HUES48 (cell line): ENCODE results near the gene ZNF766.
"Not testable (repeated sequence)": the region's sequence is repeated elsewhere in the genome, so short reads cannot be mapped to it uniquely, and the experiment has no call there.

Experiments used
- H3K27ac ChIP-seq: one replicate; pipeline ENCODE4 v1.7.0; 2013; ENCODE audit warnings: low read depth, low read length, inconsistent platforms
- H3K27me3 ChIP-seq: 2 replicates; pipeline ENCODE4 v1.6.1; 2013; ENCODE audit warnings: mild to moderate bottlenecking, low read length; ENCODE audit not compliant: control insufficient read depth, insufficient read depth
- H3K36me3 ChIP-seq: 2 replicates; pipeline ENCODE4 v1.6.1; 2013; ENCODE audit warnings: low read length; ENCODE audit not compliant: control insufficient read depth, insufficient read depth
- H3K4me1 ChIP-seq: 2 replicates; pipeline ENCODE4 v1.6.1; 2013; ENCODE audit warnings: mild to moderate bottlenecking, low read length; ENCODE audit not compliant: control insufficient read depth, insufficient read depth
- H3K4me3 ChIP-seq: 2 replicates; pipeline ENCODE4 v1.5.1; 2013; ENCODE audit warnings: mild to moderate bottlenecking, low read depth, low read length
- H3K9ac ChIP-seq: 2 replicates; pipeline ENCODE4 v1.6.1; 2013; ENCODE audit warnings: mild to moderate bottlenecking, low read depth, low read length, moderate library complexity
- H3K9me3 ChIP-seq: 2 replicates; pipeline ENCODE4 v1.6.1; 2013; ENCODE audit warnings: low read length; ENCODE audit not compliant: control insufficient read depth, insufficient read depth

Gene ZNF766

GRCh38 chr19:52335768-52336116 is 66.4 kb downstream of the ZNF766 start:
- no peaks in the 10 kb centered on the region for H3K4me1 ChIP-seq
- no peak overlapping the region for H3K27ac ChIP-seq
- H3K36me3 ChIP-seq: peaks cover 4% of the 10 kb centered on the region
- H3K27me3 ChIP-seq: no peaks in the 10 kb centered on the region
- H3K9ac ChIP-seq: no peak overlapping the region
- H3K9me3 ChIP-seq: peaks cover 37% of the 10 kb centered on the region
- H3K4me3 ChIP-seq: peak overlapping the region; percentile 92

- H3K9ac ChIP-seq: peak within 1 kb of the TSS; percentile 90
- peak within 1 kb of the TSS; percentile 85 for H3K27ac ChIP-seq
- H3K4me3 ChIP-seq: peak within 1 kb of the TSS; percentile 92
- no peaks in the 10 kb centered on the region for H3K4me1 ChIP-seq
- H3K36me3 ChIP-seq: peaks cover 4% of the 10 kb centered on the region
- H3K9me3 ChIP-seq: peaks cover 32% of the 10 kb centered on the region
- H3K27me3 ChIP-seq: no peaks in the 10 kb centered on the region
Observed at GRCh38 chr19:52336117-52336790, 66.9 kb downstream of the ZNF766 start, which contains the start of gene ZNF610. Gene ZNF610 (plus strand): TSS chr19:52336243. CDS start chr19:52349173, 12,930 bp downstream.

DNA sequence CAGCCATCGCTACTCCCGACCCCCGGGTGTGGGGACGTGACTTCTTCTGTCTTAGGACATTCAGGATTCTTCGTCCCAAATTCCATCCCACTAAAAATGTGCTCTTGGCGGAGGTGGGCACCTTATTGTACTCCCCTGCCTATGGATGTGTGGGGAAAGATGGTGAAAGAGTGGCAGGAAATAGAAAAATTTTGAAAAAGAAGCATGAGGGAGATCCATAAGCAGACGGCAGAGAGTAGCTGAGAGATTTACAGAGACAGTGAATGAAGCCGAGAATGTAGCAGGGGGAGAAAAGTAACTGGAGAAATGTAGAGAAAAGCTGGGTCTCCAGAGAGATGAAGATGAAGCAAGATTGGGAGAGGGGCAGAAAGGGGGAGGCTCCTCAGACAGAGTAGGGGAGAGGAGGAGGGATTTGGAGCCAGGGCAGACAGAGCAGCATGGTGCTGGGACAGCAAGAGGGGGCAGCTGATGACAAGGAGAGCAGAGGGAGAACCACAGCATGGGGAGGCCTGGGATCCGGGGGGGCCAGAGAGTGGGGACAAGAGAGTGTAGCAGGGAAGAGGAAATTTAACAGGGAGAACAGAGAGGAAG is 67.5 kb downstream of the ZNF766 start:
- Histone ChIP-seq H3K27me3 (no peaks in the 10 kb centered on the region), H3K4me3 (peak overlapping the region; percentile 92), H3K27ac (peak overlapping the region; percentile 85), H3K9me3 (peaks cover 25% of the 10 kb centered on the region), H3K9ac (peak overlapping the region; percentile 90), H3K36me3 (peaks cover 4% of the 10 kb centered on the region), H3K4me1 (no peaks in the 10 kb centered on the region)

DNA sequence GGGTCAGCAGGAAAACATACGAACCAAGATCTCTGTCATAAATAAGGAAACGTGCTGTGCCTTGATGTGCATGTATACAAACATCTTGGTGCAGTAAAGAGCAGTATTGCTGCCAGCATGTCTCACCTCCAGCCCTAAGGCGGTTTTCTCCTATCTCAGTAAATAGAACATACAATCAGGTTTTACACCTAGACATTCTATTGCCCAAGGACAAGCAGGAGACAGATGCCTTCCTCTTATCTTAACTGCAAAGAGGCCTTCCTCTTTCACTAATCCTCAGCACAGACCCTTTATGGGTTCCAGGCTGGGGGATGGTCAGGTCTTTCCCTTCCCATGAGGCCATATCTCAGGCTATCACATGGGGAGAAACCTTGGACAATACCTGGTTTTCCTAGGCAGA is 69.6 kb downstream of the ZNF766 start:
- not testable (repeated sequence) for H3K27me3 ChIP-seq, H3K9ac ChIP-seq, H3K36me3 ChIP-seq, H3K4me3 ChIP-seq, H3K9me3 ChIP-seq, H3K4me1 ChIP-seq, H3K27ac ChIP-seq

GRCh38 chr19:52343548-52343947 is 74.2 kb downstream of the ZNF766 start:
- H3K4me3 ChIP-seq: no peak overlapping the region
- no peaks in the 10 kb centered on the region for H3K27me3 ChIP-seq
- H3K9me3 ChIP-seq: peaks cover 9% of the 10 kb centered on the region
- peaks cover 11% of the 10 kb centered on the region for H3K36me3 ChIP-seq
- H3K4me1 ChIP-seq: no peaks in the 10 kb centered on the region
- H3K9ac ChIP-seq: no peak overlapping the region
- no peak overlapping the region for H3K27ac ChIP-seq

DNA sequence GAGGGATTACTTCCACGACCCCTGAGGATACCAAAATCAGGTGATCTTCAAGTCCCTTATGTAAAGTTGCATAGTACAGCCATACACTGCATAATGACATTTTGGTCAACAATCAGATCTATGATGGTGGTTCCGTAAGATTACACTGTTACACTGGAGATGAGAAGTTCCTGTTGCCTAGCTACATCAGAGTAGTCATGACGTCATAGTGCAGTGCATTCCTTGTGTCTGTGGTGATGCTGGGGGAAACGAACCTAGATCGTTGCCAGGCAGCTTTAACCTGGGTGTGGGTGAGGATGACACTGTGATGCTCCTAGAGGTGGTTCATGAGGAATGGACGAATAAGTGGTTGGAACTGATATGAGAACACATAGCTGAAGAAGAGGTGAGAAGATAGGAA is 75.8 kb downstream of the ZNF766 start:
- H3K4me1 ChIP-seq: no peaks in the 10 kb centered on the region
- H3K27me3 ChIP-seq: no peaks in the 10 kb centered on the region
- no peak overlapping the region for H3K9ac ChIP-seq
- peaks cover 13% of the 10 kb centered on the region for H3K9me3 ChIP-seq
- no peak overlapping the region for H3K4me3 ChIP-seq
- H3K36me3 ChIP-seq: peaks cover 18% of the 10 kb centered on the region
- no peak overlapping the region for H3K27ac ChIP-seq
